ENCODE results near the gene BUD31.
"Not testable (repeated sequence)": the region's sequence is repeated elsewhere in the genome, so short reads cannot be mapped to it uniquely, and the experiment has no call there.

Gene BUD31

DNA sequence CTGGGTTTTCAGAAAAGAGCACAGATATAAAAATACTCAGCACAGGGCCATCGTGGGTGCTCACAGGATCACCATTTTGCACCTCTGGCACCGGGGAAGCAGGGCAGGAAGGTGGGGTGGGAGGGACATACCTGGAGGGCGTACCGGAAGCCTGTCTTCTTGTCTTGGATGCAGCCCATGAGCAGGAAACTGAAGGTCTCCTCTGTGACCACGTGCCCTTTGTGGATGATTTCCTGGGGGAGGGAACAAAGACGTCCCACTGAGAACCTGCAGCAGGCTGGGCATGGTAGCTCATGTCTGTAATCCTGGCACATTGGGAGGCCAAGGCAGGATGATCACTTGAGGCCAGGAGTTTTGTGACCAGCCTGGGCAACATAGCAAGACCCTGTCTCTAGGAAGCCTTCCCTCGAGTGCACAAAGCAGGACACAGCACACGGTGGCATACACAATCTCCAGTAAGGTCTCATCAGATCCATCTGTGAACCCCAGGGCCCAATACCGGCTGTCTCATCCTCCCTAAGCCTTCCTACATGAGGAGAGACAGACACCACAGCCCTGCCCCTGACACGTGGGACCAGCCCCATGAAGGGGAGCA is 20.3 kb downstream of the BUD31 start:
- DNase-seq (ENCODE audit: low read depth in 2 of 3, low spot score in 2 of 3) = no peak

DNA sequence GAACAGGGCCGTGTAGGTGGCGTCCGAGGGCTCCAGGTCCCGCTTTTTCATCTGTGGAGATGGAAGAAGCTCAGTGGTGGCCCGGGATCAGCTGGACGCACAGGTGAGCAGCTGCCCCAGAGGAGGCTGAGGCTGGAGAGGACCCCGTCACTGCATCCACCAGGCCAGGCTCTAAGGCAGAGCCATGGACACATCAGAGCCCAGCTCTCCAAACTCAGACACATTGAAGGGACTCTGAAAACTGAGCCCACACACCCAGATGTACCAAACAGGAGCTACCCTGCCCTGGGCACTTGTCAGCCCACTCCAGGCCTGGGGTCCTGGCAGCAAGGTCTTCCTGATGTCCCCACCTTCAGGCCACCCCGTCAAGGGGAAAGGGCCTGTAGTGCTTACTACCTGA is 21.0 kb downstream of the BUD31 start:
- DNase-seq (ENCODE audit: low read depth in 2 of 3, low spot score in 2 of 3) = no peak

GRCh38 chr7:99431756-99432540 is 23.2 kb downstream of the BUD31 start:
- not testable (repeated sequence) for DNase-seq (ENCODE audit: low read depth in 2 of 3, low spot score in 2 of 3)

GRCh38 chr7:99433158-99433557 is 24.4 kb downstream of the BUD31 start:
- no peak for DNase-seq (ENCODE audit: low read depth in 2 of 3, low spot score in 2 of 3)

DNA sequence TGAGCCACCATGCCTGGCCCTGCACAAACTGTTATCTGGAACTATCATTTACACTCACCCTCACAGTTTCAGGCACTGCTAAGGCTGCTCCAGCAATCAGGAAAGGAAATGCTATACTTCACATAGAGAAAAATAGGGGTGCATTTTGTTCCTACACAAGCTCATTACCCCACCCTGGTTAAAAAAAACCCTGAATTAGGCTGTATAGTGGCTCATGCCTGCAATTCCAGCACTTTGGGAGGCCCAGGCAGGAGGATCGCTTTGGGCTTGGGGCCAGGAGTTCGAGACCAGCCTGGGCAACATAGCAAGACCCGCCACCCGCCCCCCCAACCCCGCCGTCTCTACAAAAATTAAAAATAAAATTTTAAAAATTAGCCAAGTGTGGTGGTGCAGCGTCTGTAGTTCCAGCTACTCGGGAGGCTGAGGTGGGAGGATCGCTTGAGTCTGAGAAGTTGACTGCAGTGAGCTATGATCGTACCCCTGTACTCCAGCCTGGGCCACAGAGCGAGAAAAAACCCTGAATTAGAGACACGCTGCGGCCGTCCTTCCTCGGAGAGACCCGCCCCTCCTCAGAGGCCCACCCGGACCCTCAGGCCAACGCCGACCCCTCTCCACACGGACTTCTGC is 29.3 kb downstream of the BUD31 start:
- no peak for DNase-seq (ENCODE audit: low read depth in 2 of 3, low spot score in 2 of 3)

DNA sequence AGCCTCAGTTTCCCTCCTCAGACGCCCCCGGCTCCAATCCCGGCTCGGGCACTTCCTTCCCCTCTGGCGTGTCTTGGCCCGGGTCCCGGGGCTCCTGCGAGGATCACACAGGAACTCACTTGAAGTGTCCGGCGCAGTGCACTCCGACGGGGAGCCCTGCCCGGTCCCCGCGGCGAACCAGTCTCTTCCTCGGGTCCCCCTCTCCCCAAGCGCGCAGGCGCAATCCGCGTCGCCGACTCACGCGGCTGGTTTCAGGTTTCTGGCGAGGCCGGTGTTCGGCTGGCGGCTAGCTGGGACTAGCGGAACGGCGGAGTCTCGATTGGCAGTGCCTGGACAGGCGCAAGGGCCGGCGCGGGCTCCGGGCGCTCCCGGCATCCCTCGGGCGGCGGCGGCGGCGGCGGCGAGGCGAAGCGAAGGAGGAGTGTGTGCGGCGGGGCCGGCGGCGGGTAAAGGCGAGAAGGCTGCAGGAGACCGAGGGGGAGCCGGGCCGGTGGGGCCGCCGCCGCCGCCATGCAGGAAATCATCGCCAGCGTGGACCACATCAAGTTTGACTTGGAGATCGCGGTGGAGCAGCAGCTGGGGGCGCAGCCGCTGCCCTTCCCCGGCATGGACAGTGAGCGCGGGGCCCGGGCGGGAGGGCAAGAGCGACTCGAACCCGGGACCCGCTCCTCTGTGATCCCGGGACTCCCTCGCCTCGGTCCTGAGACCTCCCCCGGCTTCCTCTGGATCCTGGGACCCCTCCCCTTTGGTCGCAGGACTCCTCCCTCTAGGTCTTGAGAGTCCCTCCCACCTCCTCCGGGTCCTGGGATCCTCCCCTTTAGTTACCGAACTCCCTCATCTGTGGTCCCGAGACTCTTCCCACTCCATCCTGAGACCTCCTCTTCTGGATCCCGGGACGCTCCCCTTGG is 30.1 kb downstream of the BUD31 start, which contains the start of the genes CPSF4 and PTCD1:
Gene CPSF4 (plus strand): TSS at position 371 of the 908 bp plus-strand sequence. CDS start 140 bp downstream, at position 511.
Gene PTCD1 (minus strand): TSS at position 226 of the 908 bp plus-strand sequence. CDS start 3,556 bp downstream, outside the sequence.
- DNase-seq (ENCODE audit: low read depth in 2 of 3, low spot score in 2 of 3) = peak; percentile 85 to 91 (median 89)

DNA sequence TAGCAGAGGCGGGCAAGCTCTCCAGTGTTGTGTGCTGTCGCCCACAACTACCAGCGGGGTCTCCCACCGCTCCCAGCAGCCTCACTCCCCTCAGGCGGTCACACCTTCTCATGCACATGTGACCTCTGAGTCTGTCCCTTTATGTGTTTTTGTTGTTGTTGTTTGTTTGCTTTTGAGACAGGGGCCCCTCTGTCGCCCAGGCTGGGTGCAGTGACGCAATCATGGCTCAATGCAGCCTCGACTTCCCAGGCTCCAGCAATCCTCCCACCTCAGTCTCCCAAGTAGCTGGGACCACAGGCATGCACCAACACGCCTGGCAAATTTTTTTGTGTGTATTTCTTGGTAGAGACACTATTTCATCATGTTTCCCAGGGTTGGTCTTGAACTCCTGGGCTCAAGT is 31.4 kb downstream of the BUD31 start:
- no peak for DNase-seq (ENCODE audit: low read depth in 2 of 3, low spot score in 2 of 3)

- no peak for DNase-seq (ENCODE audit: low read depth in 2 of 3, low spot score in 2 of 3)
These were observed 37.3 kb downstream of the BUD31 start for GRCh38 chr7:99446096-99446495.

GRCh38 chr7:99447943-99448342 is 39.2 kb downstream of the BUD31 start:
- no peak for DNase-seq (ENCODE audit: low read depth in 2 of 3, low spot score in 2 of 3)

GRCh38 chr7:99448855-99449254 is 40.1 kb downstream of the BUD31 start:
- DNase-seq (ENCODE audit: low read depth in 2 of 3, low spot score in 2 of 3) = no peak

- no peak for DNase-seq (ENCODE audit: low read depth in 2 of 3, low spot score in 2 of 3)
These were observed 40.6 kb downstream of the BUD31 start for GRCh38 chr7:99449326-99449725.

- DNase-seq (ENCODE audit: low read depth in 2 of 3, low spot score in 2 of 3) = no peak
These were observed 43.2 kb downstream of the BUD31 start for GRCh38 chr7:99451936-99452335.

GRCh38 chr7:99452541-99452940 is 43.8 kb downstream of the BUD31 start:
- no peak for DNase-seq (ENCODE audit: low read depth in 2 of 3, low spot score in 2 of 3)

GRCh38 chr7:99453105-99453504 is 44.3 kb downstream of the BUD31 start:
- no peak for DNase-seq (ENCODE audit: low read depth in 2 of 3, low spot score in 2 of 3)

GRCh38 chr7:99455874-99456273 is 47.1 kb downstream of the BUD31 start:
- no peak for DNase-seq (ENCODE audit: low read depth in 2 of 3, low spot score in 2 of 3)

GRCh38 chr7:99456288-99456687 is 47.5 kb downstream of the BUD31 start:
- no peak for DNase-seq (ENCODE audit: low read depth in 2 of 3, low spot score in 2 of 3)

DNA sequence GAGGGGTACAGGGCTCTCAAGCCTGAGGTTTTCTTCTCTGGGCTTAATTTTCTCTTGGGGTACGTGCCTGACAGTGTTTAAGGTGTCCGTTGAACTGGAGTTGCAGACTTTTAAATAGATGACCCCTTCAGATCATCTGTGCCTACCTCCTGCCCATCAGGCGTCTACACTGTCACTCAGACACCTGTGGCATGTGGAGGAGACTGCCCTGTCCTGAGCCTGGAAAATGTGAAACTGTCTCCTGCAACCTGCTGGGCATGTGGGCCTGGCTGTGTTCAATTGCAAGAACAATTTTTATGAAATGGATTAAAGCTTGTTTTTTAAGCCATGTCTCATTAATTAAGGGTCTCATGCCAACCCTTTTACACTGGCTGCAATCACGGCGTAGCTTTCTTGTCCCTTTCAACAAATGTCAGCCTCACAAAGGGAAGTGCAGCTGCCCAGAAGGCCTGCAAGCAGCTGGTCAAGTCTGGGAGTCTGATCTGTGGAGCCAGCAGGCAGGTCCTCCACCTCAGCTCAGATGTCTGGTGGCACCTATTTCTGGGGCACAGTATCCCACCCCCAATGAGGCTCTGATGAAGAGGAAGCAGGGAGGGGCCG is 48.4 kb downstream of the BUD31 start:
- no peak for DNase-seq (ENCODE audit: low read depth in 2 of 3, low spot score in 2 of 3)

- DNase-seq (ENCODE audit: low read depth in 2 of 3, low spot score in 2 of 3) = no peak
These were observed 49.1 kb downstream of the BUD31 start for GRCh38 chr7:99457650-99458493.

DNA sequence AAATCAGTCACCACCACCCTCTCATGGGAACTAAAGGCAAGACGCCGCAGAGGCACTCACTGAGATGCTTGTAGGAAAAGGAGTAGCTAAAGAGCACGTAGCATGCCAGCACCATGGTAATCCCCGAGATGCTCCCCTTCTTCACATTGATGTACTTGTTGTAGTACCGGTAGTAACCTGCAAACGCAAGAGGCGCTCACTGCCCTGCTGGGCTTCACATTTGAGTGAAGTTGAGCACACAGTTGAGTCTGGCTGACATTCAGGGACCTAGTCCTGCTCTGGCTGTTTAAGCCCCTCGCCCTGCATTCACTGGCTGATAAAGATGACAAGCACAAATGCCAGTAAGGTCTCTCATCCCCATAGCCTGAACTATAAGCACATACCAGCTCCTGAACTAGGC is 50.3 kb downstream of the BUD31 start:
- DNase-seq (ENCODE audit: low read depth in 2 of 3, low spot score in 2 of 3) = no peak

DNA sequence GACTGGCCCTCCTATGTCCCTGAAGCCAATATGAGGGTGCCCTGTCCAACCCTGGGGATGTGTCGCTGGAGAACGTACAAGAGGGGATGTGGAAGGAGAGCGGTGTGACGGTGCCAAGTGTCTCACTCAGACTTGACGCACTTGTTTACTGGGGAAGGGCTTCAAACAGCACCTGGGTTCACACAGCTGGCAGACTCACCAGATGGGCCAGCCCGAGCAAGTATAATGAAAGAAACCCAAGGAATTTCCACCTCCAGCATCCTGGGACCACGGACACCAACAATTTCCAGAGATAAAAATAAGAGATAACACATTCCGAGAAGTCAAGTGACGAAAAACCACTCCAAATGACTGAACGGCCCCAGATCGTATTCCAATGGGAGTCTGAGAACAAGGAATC is 51.9 kb downstream of the BUD31 start:
- DNase-seq (ENCODE audit: low read depth in 2 of 3, low spot score in 2 of 3) = no peak

Measured in activated CD8-positive, alpha-beta memory T cell treated with anti-CD3 and anti-CD28 coated beads for 48 hours (primary cell).